HL-60 (cell line): ENCODE measurements around the gene HS1BP3.

Source experiments
- CTCF ChIP-seq: IDR thresholded peaks from one replicate; pipeline ENCODE4 v1.5.1; 2011; ENCODE audit warnings: low read length, control low read depth, inconsistent platforms; ENCODE audit not compliant: insufficient read depth
- POLR2AphosphoS5 ChIP-seq: IDR thresholded peaks from 2 replicates; pipeline ENCODE4 v1.6.1; 2012; ENCODE audit warnings: low read depth

- TF ChIP-seq CTCF: no peak
- TF ChIP-seq POLR2AphosphoS5: no peak
These were observed 53.1 kb downstream of the HS1BP3 start for GRCh38 chr2:20597860-20598183.
